ENCODE results near the gene SHISA3.

DNA sequence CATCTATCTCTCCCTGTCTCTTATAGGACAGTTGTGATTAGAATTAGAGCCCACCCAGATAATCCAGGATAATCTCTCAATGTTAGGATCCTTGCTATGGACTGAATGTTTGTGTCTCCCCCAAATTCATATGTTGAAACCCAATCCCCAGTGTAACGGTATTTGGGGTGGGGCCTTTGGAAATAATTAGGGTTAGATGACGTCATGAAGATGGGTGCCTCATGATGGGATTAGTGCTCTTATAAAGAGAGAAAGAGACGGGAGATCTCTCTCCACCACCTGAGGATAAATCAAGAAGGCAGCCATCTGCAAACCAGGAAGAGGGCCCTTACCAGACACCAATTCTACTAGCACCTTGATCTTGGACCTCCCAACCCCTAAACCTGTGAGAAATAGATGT is 33.7 kb upstream of the SHISA3 start:
- TF ChIP-seq, protein P1, sequence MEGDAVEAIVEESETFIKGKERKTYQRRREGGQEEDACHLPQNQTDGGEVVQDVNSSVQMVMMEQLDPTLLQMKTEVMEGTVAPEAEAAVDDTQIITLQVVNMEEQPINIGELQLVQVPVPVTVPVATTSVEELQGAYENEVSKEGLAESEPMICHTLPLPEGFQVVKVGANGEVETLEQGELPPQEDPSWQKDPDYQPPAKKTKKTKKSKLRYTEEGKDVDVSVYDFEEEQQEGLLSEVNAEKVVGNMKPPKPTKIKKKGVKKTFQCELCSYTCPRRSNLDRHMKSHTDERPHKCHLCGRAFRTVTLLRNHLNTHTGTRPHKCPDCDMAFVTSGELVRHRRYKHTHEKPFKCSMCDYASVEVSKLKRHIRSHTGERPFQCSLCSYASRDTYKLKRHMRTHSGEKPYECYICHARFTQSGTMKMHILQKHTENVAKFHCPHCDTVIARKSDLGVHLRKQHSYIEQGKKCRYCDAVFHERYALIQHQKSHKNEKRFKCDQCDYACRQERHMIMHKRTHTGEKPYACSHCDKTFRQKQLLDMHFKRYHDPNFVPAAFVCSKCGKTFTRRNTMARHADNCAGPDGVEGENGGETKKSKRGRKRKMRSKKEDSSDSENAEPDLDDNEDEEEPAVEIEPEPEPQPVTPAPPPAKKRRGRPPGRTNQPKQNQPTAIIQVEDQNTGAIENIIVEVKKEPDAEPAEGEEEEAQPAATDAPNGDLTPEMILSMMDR (IDR thresholded peaks at IDR 0.05 in 8 of 11, conservative IDR thresholded peaks at IDR 0.05 in 3 of 11), result no peak
- TF ChIP-seq POLR2A (IDR thresholded peaks at IDR 0.05) (no peak), POLR2AphosphoS5 (IDR thresholded peaks at IDR 0.05) (no peak)

All from spleen (tissue), 7 donors.